Activated CD8-positive, alpha-beta T cell treated with anti-CD3 and anti-CD28 coated beads, Interleukin-2, amount 10 ng/mL, durations not matched to agents 7 days and 5 days (primary cell): ENCODE data around the gene RBM28. TPM values are rescaled to one million over a fixed set of nuclear protein-coding genes. Genes with fewer than 3 reads are reported as not detected.
"Not testable (repeated sequence)": the region's sequence is repeated elsewhere in the genome, so short reads cannot be mapped to it uniquely, and the experiment has no call there.

Experiments used
- ATAC-seq: fragments of 150-1000 bp; cut with Tn5 transposase; one replicate; pipeline ENCODE4 v1.10.0; 2021; ENCODE audit warnings: moderate library complexity
- CTCF ChIA-PET: fragments of 350-600 bp; sonication (Branson Sonifier 250); formaldehyde crosslinking; loops from one replicate; lab custom pipeline; 2021; ENCODE audit warnings: antibody characterized with exemption; lab: Charles Lee
- POLR2A ChIA-PET: fragments of 350-600 bp; sonication (Branson Sonifier 250); formaldehyde crosslinking; loops from one replicate; lab custom pipeline; 2021; ENCODE audit warnings: antibody characterized with exemption; lab: Charles Lee
- DNase-seq: peaks from one replicate; pipeline ENCODE4 v3.0.0-alpha.2; 2020
- H3K27ac Mint-ChIP-seq: one replicate; pipeline ENCODE4 v1.8.0; 2021; ENCODE audit warnings: mild to moderate bottlenecking, mixed read lengths
- H3K27me3 Mint-ChIP-seq: one replicate; pipeline ENCODE4 v1.8.0; 2021; ENCODE audit warnings: low read depth, mixed read lengths
- H3K36me3 Mint-ChIP-seq: one replicate; pipeline ENCODE4 v1.8.0; 2021; ENCODE audit warnings: low read depth, mixed read lengths
- H3K4me1 Mint-ChIP-seq: one replicate; pipeline ENCODE4 v1.8.0; 2021; ENCODE audit warnings: low read depth, mixed read lengths
- H3K4me3 Mint-ChIP-seq: one replicate; pipeline ENCODE4 v1.8.0; 2021; ENCODE audit warnings: mild to moderate bottlenecking, mixed read lengths
- H3K9me3 Mint-ChIP-seq: one replicate; pipeline ENCODE4 v1.8.0; 2022; ENCODE audit warnings: mixed read lengths; ENCODE audit not compliant: insufficient read depth
- total RNA-seq, 2 experiments: library from RNA; stranded (reverse); gene quantifications; one replicate each; pipeline ENCODE4 v1.2.3, GENCODE V29; 2021

Gene RBM28
- total RNA-seq, 2 experiments from 2014 or later, result 40.4 to 43.3 TPM

GRCh38 chr7:128307061-128307460 is 36.6 kb downstream of the RBM28 start:
- ATAC-seq, result no peak
- CTCF ChIA-PET, result interaction anchor here (0.8 to 2.6 kb wide), 2 partner anchors 15 to 55 kb away, joined by 3 to 12 read pairs; no protein-coding TSS in a partner anchor
- Mint-ChIP-seq H3K27ac (no peak overlapping the region), H3K4me3 (no peak overlapping the region), H3K4me1 (no peaks in the 10 kb centered on the region), H3K9me3 (no peaks in the 10 kb centered on the region), H3K36me3 (peaks cover 58% of the 10 kb centered on the region), H3K27me3 (no peaks in the 10 kb centered on the region)
- POLR2A ChIA-PET, result no interaction called here
- DNase-seq, result no peak

- H3K9me3 Mint-ChIP-seq, result no peaks in the 10 kb centered on the region
- CTCF ChIA-PET, result no interaction called here
- ATAC-seq (no peak), DNase-seq (no peak)
- H3K4me3 Mint-ChIP-seq, result no peak overlapping the region
- no peaks in the 10 kb centered on the region for H3K27me3 Mint-ChIP-seq
- H3K4me1 Mint-ChIP-seq, result no peaks in the 10 kb centered on the region
- POLR2A ChIA-PET, result no interaction called here
- peak overlapping the region; percentile 20 for H3K27ac Mint-ChIP-seq
- peaks cover 42% of the 10 kb centered on the region for H3K36me3 Mint-ChIP-seq
Observed at GRCh38 chr7:128304212-128304611, 39.5 kb downstream of the RBM28 start.

- no peaks in the 10 kb centered on the region for H3K9me3 Mint-ChIP-seq
- no peak overlapping the region for H3K27ac Mint-ChIP-seq
- peaks cover 39% of the 10 kb centered on the region for H3K36me3 Mint-ChIP-seq
- H3K27me3 Mint-ChIP-seq, result no peaks in the 10 kb centered on the region
- DNase-seq, result no peak
- CTCF ChIA-PET, result no interaction called here
- POLR2A ChIA-PET, result interaction anchor here (0.7 kb wide), 1 partner anchor 12 kb away, joined by 3 read pairs; no protein-coding TSS in a partner anchor
- ATAC-seq, result no peak
- no peak overlapping the region for H3K4me3 Mint-ChIP-seq
- H3K4me1 Mint-ChIP-seq, result no peaks in the 10 kb centered on the region
Observed at GRCh38 chr7:128303643-128304042, 40.1 kb downstream of the RBM28 start.

- Mint-ChIP-seq H3K4me1 (no peaks in the 10 kb centered on the region), H3K27me3 (no peaks in the 10 kb centered on the region), H3K4me3 (no peak overlapping the region), H3K9me3 (no peaks in the 10 kb centered on the region), H3K36me3 (peaks cover 34% of the 10 kb centered on the region), H3K27ac (no peak overlapping the region)
- ChIA-PET POLR2A (interaction anchor here (0.7 kb wide), 1 partner anchor 13 kb away, joined by 3 read pairs; no protein-coding TSS in a partner anchor), CTCF (interaction anchor here (1.4 kb wide), 1 partner anchor 18 kb away, joined by 5 read pairs; no protein-coding TSS in a partner anchor)
- no peak for DNase-seq
- no peak for ATAC-seq
Observed at GRCh38 chr7:128303133-128303532, 40.6 kb downstream of the RBM28 start.

- no peak for DNase-seq
- no peaks in the 10 kb centered on the region for H3K27me3 Mint-ChIP-seq
- H3K4me1 Mint-ChIP-seq, result no peaks in the 10 kb centered on the region
- H3K36me3 Mint-ChIP-seq, result peaks cover 29% of the 10 kb centered on the region
- CTCF ChIA-PET, result interaction anchor here (1.4 kb wide), 1 partner anchor 19 kb away, joined by 5 read pairs; no protein-coding TSS in a partner anchor
- no peak for ATAC-seq
- POLR2A ChIA-PET, result no interaction called here
- no peak overlapping the region for H3K4me3 Mint-ChIP-seq
- H3K9me3 Mint-ChIP-seq, result no peaks in the 10 kb centered on the region
- no peak overlapping the region for H3K27ac Mint-ChIP-seq
Observed at GRCh38 chr7:128302139-128302538, 41.6 kb downstream of the RBM28 start.

- no peaks in the 10 kb centered on the region for H3K9me3 Mint-ChIP-seq
- H3K27ac Mint-ChIP-seq, result no peak overlapping the region
- no peak for DNase-seq
- POLR2A ChIA-PET, result interaction anchor here (0.6 kb wide), 1 partner anchor 1049 kb away, joined by 3 read pairs; no protein-coding TSS in a partner anchor
- ATAC-seq, result no peak
- CTCF ChIA-PET, result no interaction called here
- peaks cover 8% of the 10 kb centered on the region for H3K36me3 Mint-ChIP-seq
- H3K27me3 Mint-ChIP-seq, result no peaks in the 10 kb centered on the region
- H3K4me3 Mint-ChIP-seq, result no peak overlapping the region
- no peaks in the 10 kb centered on the region for H3K4me1 Mint-ChIP-seq
Observed at GRCh38 chr7:128299109-128299607, 44.5 kb downstream of the RBM28 start.

GRCh38 chr7:128298004-128298403 is 45.7 kb downstream of the RBM28 start:
- H3K4me1 Mint-ChIP-seq, ATAC-seq, H3K27me3 Mint-ChIP-seq, H3K27ac Mint-ChIP-seq, H3K4me3 Mint-ChIP-seq, H3K9me3 Mint-ChIP-seq, POLR2A ChIA-PET, CTCF ChIA-PET, DNase-seq, H3K36me3 Mint-ChIP-seq: not testable (repeated sequence)

GRCh38 chr7:128287556-128287955 is 56.2 kb downstream of the RBM28 start:
- no peak overlapping the region for H3K27ac Mint-ChIP-seq
- H3K36me3 Mint-ChIP-seq, result peaks cover 8% of the 10 kb centered on the region
- H3K9me3 Mint-ChIP-seq, result peaks cover 3% of the 10 kb centered on the region
- ATAC-seq (no peak), DNase-seq (no peak)
- no peak overlapping the region for H3K4me3 Mint-ChIP-seq
- CTCF ChIA-PET, result interaction anchor here (1.1 kb wide), 1 partner anchor 9 kb away, joined by 3 read pairs; no protein-coding TSS in a partner anchor
- H3K27me3 Mint-ChIP-seq, result no peaks in the 10 kb centered on the region
- POLR2A ChIA-PET, result no interaction called here
- H3K4me1 Mint-ChIP-seq, result no peaks in the 10 kb centered on the region

- Mint-ChIP-seq H3K27ac (no peak overlapping the region), H3K4me1 (no peaks in the 10 kb centered on the region), H3K27me3 (no peaks in the 10 kb centered on the region), H3K36me3 (peaks cover 14% of the 10 kb centered on the region), H3K4me3 (no peak overlapping the region), H3K9me3 (peaks cover 11% of the 10 kb centered on the region)
- DNase-seq, result no peak
- ATAC-seq, result no peak
- POLR2A ChIA-PET, result no interaction called here
- CTCF ChIA-PET, result no interaction called here
Observed at GRCh38 chr7:128284102-128284501, 59.6 kb downstream of the RBM28 start.

- H3K4me1 Mint-ChIP-seq, result no peaks in the 10 kb centered on the region
- ChIA-PET POLR2A (no interaction called here), CTCF (no interaction called here)
- DNase-seq (no peak), ATAC-seq (no peak)
- H3K9me3 Mint-ChIP-seq, result peaks cover 11% of the 10 kb centered on the region
- no peak overlapping the region for H3K4me3 Mint-ChIP-seq
- no peak overlapping the region for H3K27ac Mint-ChIP-seq
- peaks cover 13% of the 10 kb centered on the region for H3K36me3 Mint-ChIP-seq
- H3K27me3 Mint-ChIP-seq, result no peaks in the 10 kb centered on the region
Observed at GRCh38 chr7:128281605-128282380, 61.9 kb downstream of the RBM28 start.

GRCh38 chr7:128280451-128280850 is 63.3 kb downstream of the RBM28 start:
- H3K4me1 Mint-ChIP-seq, H3K27ac Mint-ChIP-seq, H3K4me3 Mint-ChIP-seq, POLR2A ChIA-PET, DNase-seq, CTCF ChIA-PET, H3K27me3 Mint-ChIP-seq, ATAC-seq: not testable (repeated sequence)
- Mint-ChIP-seq H3K9me3 (peaks cover 11% of the 10 kb centered on the region), H3K36me3 (peaks cover 13% of the 10 kb centered on the region)

- peaks cover 3% of the 10 kb centered on the region for H3K27me3 Mint-ChIP-seq
- peaks cover 3% of the 10 kb centered on the region for H3K4me1 Mint-ChIP-seq
- H3K4me3 Mint-ChIP-seq, result no peak overlapping the region
- H3K9me3 Mint-ChIP-seq, result peaks cover 11% of the 10 kb centered on the region
- ATAC-seq (no peak), DNase-seq (no peak)
- ChIA-PET POLR2A (no interaction called here), CTCF (interaction anchor here (1.0 kb wide), 1 partner anchor 8 kb away, joined by 3 read pairs; no protein-coding TSS in a partner anchor)
- peaks cover 13% of the 10 kb centered on the region for H3K36me3 Mint-ChIP-seq
- no peak overlapping the region for H3K27ac Mint-ChIP-seq
Observed at GRCh38 chr7:128279124-128279713, 64.5 kb downstream of the RBM28 start.
